HPDE6-E6E7 (cell line): ENCODE measurements around the gene IQSEC1.
"Not testable (repeated sequence)": the region's sequence is repeated elsewhere in the genome, so short reads cannot be mapped to it uniquely, and the experiment has no call there.

ENCODE experiments used
- DNase-seq: peaks from one replicate; pipeline ENCODE4 v3.0.0; 2011; ENCODE audit warnings: missing footprints; ENCODE audit errors: extremely low spot score

Gene IQSEC1

GRCh38 chr3:12894629-12895028 is 178.6 kb downstream of the IQSEC1 start:
- DNase-seq: no peak

- no peak for DNase-seq
These were observed 179.4 kb downstream of the IQSEC1 start for GRCh38 chr3:12893852-12894251.

GRCh38 chr3:12893247-12893646 is 180.0 kb downstream of the IQSEC1 start:
- no peak for DNase-seq

DNA sequence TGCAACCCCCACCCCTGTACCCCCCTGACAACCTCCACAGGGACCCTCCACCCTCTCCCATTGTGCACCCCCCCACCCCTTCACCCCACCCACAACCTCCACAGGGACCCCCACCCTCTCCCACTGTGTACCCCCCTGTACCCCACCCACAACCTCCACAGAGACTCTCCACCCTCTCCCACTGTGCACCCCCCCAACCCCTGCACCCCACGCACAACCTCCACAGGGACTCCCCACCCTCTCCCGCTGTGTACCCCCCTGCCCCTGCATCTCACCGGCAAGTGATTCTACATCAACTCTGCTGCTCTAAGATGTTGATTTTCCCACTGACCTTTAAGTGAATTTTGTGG is 180.4 kb downstream of the IQSEC1 start:
- no peak for DNase-seq

GRCh38 chr3:12891985-12892839 is 181.0 kb downstream of the IQSEC1 start:
- DNase-seq: peak; percentile 11

GRCh38 chr3:12891391-12891984 is 181.7 kb downstream of the IQSEC1 start:
- DNase-seq: no peak

GRCh38 chr3:12890610-12891390 is 182.4 kb downstream of the IQSEC1 start:
- no peak for DNase-seq

- no peak for DNase-seq
These were observed 186.5 kb downstream of the IQSEC1 start for GRCh38 chr3:12886736-12887135.

GRCh38 chr3:12886106-12886679 is 187.0 kb downstream of the IQSEC1 start:
- no peak for DNase-seq

DNA sequence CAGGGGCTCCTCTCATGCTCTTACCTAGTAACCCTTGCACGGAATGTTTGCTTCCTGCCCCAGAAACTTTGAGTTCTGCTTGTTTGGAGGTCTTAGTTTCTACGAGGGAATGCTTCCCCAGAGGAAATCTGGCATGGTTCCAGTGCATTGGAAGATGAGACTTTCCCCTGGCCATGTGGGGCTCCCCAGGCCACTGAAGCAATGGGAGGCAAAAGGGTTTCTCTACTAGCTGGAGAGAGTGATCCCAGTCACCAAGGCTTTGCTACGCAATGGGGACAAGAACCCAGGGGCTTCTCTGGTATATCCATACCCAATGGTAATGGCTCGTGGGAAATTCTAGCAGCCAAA is 187.7 kb downstream of the IQSEC1 start:
- no peak for DNase-seq

DNA sequence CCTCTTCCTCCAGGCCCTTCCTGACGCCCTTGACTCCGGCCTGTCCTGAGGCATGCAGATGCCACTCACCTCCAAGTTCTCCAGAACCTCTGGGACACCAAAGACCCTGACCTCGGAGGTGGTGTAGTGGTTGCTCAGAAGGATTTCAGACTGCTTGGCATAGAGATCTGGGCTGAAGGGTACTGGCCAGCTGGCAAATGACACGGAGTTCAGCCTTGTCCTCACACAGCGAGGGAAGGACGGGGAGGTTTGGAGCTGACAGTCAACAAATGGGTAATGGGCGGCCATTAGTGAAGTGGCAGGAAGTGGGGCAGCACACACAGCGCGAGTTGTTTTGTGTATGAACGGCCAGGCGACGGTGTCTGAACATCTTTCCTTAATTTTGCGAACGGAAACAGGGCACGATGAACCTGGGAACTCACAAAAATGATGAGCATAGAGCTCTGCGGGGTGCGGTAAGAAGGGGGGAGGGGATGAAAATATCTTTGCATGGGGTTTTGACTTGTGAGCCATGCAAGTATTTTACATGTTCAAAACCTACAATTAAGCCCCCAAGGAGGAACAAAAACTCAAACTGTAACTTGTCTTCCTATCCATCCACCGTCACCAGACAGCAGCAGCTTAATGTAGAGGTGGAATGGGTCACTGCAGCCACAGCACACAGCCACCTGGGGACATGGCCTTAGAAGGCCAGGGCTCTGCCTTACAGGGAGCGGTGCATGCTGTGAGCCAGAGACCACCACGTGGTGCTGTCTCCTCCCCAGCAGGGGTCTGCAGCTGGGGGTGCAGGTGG is 188.2 kb downstream of the IQSEC1 start:
- no peak for DNase-seq

DNA sequence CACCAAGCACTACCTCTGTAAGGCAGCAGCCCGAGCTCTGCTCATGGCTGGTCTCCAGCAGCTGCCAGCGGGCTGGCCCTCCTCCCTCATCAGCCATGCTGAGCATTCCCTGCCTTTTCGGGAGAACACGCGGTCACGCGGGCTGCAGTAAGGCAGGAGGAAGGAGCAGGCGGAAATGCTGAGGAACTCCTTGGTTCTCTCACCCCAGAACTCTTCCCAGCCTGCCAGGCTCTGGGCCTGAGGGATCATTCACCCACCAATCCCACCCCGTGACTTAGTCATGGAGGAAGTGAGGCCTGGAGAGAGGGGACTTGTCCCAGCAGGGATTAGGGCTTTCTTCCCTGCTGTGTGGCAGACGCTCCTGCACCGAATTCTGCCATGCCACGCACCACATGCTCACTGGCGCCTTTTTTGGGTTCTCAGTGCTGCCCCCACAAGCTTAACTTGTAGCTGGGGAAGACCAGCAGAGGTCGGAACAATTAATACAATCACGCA is 189.0 kb downstream of the IQSEC1 start:
- no peak for DNase-seq

DNA sequence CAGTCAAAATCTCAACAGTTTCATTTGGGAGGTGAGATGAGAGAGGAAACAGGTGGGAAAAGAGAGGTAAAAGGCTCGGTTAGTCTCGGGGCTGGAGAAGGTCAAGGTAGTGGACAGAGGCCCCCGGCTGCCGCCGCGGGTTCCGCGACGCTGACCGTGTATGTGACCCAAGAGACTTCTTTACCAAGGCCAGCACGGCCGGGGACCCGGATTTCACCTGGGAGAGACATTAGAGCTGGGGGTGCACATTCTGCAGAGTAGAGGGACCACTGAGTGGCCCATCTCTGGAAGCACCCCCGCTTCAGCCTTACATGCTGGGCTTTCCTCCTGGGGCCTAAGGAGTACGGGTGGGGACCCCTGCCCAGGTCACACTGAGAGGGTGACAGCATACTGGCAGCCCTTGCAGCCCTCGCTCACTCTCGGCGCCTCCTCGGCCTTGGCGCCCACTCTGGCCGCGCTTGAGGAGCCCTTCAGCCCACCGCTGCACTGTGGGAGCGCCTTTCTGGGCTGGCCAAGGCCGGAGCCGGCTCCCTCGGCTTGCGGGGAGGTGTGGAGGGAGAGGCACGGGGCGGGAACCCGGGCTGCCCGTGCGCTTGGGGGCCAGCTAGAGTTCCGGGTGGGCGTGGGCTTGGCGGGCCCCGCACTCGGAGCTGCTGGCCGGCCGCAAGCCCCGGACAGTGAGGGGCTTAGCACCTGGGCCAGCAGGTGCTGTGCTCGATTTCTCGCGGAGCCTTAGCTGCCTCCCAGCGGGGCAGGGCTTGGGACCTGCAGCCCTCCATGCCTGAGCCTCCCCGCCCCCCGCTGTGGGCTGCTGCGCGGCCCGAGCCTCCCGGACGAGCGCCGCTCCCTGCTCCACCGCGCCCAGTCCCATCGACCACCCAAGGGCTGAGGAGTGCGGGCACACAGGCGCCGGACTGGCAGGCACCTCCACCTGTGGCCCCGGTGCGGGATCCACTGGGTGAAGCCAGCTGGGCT is 190.6 kb downstream of the IQSEC1 start:
- DNase-seq: no peak

DNA sequence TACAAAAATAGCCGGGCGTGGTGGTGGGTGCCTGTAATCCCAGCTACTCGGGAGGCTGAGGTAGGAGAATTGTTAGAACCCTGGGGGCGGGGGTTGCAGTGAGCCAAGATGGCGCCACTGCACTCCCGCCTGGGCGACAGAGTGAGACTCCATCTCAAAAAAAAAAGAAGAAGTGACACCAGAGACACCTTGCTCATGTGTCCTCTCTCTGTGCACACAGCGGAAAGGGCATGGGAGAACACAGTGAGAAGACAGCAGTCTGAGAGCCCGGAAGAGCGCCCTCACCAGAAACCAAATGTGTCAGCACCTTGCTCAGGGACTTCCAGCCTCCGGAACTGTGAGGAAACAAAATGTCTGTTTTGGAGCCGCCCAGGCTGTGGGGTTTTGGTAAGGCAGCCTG is 191.4 kb downstream of the IQSEC1 start:
- not testable (repeated sequence) for DNase-seq

DNA sequence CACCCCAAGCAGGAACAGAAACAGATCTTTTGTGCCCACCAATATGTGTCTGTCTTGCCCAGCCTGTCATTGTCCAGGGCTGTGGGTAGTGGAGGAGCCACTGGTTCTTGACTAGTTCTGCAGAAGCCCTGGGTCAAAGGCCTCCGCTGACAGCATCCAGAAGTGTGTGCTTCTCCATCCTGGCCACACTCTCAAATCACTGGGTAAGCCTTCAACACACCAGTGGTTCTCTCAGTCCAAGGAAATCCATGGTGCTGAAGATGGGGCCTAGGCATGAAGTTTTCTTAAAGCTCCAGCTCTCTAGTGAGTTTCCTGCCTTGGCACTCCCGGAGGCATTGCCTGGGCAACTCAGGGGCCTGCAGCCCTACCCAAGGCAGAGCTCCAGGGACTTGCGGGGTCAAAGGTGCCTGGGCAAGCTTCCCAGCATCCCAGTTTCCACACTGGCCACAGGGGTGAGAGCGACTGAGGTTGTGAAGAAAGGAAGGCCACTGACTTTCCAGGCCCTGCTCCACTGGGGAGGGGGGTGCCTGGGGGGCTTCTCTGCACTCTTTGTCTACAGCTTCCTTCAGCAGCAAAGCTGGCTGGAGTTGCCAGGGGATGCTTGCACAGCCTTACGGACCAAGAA is 193.9 kb downstream of the IQSEC1 start:
- no peak for DNase-seq

DNA sequence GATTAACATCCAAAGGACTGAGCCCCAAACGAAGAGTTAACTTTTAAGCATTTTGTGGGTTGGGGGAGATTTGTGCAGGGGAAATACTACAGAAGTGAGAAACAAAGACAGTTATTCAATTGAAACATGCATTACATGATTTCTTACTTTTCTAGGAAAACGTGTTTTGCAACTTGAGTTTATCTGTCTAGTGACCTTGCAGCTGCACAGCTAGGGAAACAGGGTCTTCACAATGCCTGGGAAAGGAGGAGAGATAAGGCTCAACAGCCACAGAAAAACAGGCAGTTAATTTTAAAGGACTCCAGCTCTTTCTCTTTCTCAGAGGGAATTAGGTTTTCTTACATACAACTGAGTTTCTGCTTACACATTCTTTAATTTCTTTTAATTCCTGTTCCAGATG is 194.5 kb downstream of the IQSEC1 start:
- DNase-seq: not testable (repeated sequence)

- DNase-seq: no peak
These were observed 195.1 kb downstream of the IQSEC1 start for GRCh38 chr3:12878141-12878574.

GRCh38 chr3:12877040-12877439 is 196.2 kb downstream of the IQSEC1 start:
- no peak for DNase-seq
